Ishikawa (cell line): ENCODE measurements around the gene PON2.

Experiments used
- CREB1 ChIP-seq: IDR thresholded peaks from 2 replicates; pipeline ENCODE4 v1.6.1; 2012; ENCODE audit warnings: low read depth
- RAD21 ChIP-seq: IDR thresholded peaks from 2 replicates; pipeline ENCODE4 v1.6.1; 2012; ENCODE audit warnings: low read depth

- TF ChIP-seq RAD21 (no peak), CREB1 (no peak)
These were observed 7.7 kb downstream of the PON2 start for GRCh38 chr7:95427166-95427565.
